ENCODE results near the gene LCK. TPM values are rescaled to one million over a fixed set of nuclear protein-coding genes. Genes with fewer than 3 reads are reported as not detected.

Gene LCK
- total RNA-seq, 4 donors from 2014 or later, result 2.2 to 4.0 (median 3.5) TPM

GRCh38 chr1:32220746-32221580 is 30.1 kb upstream of the LCK start:
- Histone ChIP-seq H3K27me3 (no peaks in the 10 kb centered on the region), H3K4me1 (peaks cover 27 to 39% of the 10 kb centered on the region in 2 donors), H3K9me3 (no peaks in the 10 kb centered on the region), H3K4me3 (replicated peaks in 1 of 3) (peak overlapping the region in 1 of 3 donors; percentile 99), H3K27ac (peak overlapping the region; percentile 57 to 89 (median 84)), H3K36me3 (peaks cover 26 to 31% of the 10 kb centered on the region in 2 donors)
- DNase-seq, result peak; percentile 90 to 97
- intact Hi-C loops (cut with DNase I), result loop anchor here (10.0 kb wide), 1 partner anchor 174 kb away; the partner anchor contains the start of gene BSDC1
- TF ChIP-seq CTCF (IDR thresholded peaks at IDR 0.05) (no peak), POLR2A (IDR thresholded peaks at IDR 0.05) (peak in 1 of 2 donors; percentile 61)
- 39 to 43% methylated on average over 4 of the region's 4 CpGs for WGBS, 2 donors

GRCh38 chr1:32221581-32221979 is 29.5 kb upstream of the LCK start:
- intact Hi-C loops (cut with DNase I), result loop anchor here (10.0 kb wide), 1 partner anchor 173 kb away; the partner anchor contains the start of gene BSDC1
- no peaks in the 10 kb centered on the region for H3K27me3 ChIP-seq

GRCh38 chr1:32221980-32222755 is 28.9 kb upstream of the LCK start, which contains the start of the genes EIF3I and TMEM234:
EIF3I (plus strand) TSS chr1:32222407; CDS start chr1:32222442, 35 bp downstream.
TMEM234 (minus strand) TSS chr1:32222353; CDS start chr1:32222322, 31 bp downstream.
- WGBS, 2 donors, result 0 to 2% methylated on average over 33 to 42 of the region's 46 CpGs
- H3K9me3 ChIP-seq, result no peaks in the 10 kb centered on the region
- no peak for TF ChIP-seq CTCF (IDR thresholded peaks at IDR 0.05)
- peak in 1 of 2 donors; percentile 75 for TF ChIP-seq POLR2A (IDR thresholded peaks at IDR 0.05)
- peaks cover 27 to 36% of the 10 kb centered on the region in 2 donors for H3K4me1 ChIP-seq
- H3K36me3 ChIP-seq, result peaks cover 25 to 26% of the 10 kb centered on the region in 2 donors
- peak within 1 kb of the TSS; percentile 77 to 89 (median 84) for H3K27ac ChIP-seq
- H3K27me3 ChIP-seq, result no peaks in the 10 kb centered on the region
- intact Hi-C loops (cut with DNase I), result loop anchor here (10.0 kb wide), 1 partner anchor 173 kb away; the partner anchor contains the start of gene BSDC1
- peak; percentile 93 for DNase-seq
- H3K4me3 ChIP-seq (replicated peaks in 1 of 3), result peak within 1 kb of the TSS; percentile 61 to 99 (median 90)

More at GRCh38 chr1:32221581-32221979, 29.5 kb upstream of the LCK start:
- Histone ChIP-seq H3K9me3 (no peaks in the 10 kb centered on the region), H3K36me3 (peaks cover 28 to 31% of the 10 kb centered on the region in 2 donors), H3K27ac (peak overlapping the region; percentile 57 to 89 (median 84)), H3K4me3 (replicated peaks in 1 of 3) (peak overlapping the region; percentile 61 to 99 (median 90)), H3K4me1 (peaks cover 27 to 36% of the 10 kb centered on the region in 2 donors)
- TF ChIP-seq CTCF (IDR thresholded peaks at IDR 0.05) (no peak), POLR2A (IDR thresholded peaks at IDR 0.05) (no peak)
- DNase-seq, result no peak
- WGBS, 2 donors, result 5 to 22% methylated on average over 5 to 13 of the region's 13 CpGs

- peaks cover 37 to 40% of the 10 kb centered on the region in 2 donors for H3K36me3 ChIP-seq
- TF ChIP-seq CTCF (IDR thresholded peaks at IDR 0.05) (no peak), POLR2A (IDR thresholded peaks at IDR 0.05) (no peak)
- H3K4me3 ChIP-seq (replicated peaks in 1 of 3), result peak overlapping the region in 1 of 3 donors; percentile 99
- no peak for DNase-seq
- intact Hi-C loops (cut with DNase I), result loop anchor here (10.0 kb wide), 1 partner anchor 171 kb away; the partner anchor contains the start of gene BSDC1
- H3K9me3 ChIP-seq, result no peaks in the 10 kb centered on the region
- H3K4me1 ChIP-seq, result peaks cover 27 to 36% of the 10 kb centered on the region in 2 donors
- H3K27ac ChIP-seq, result peak overlapping the region in 2 of 3 donors; percentile 77 to 84
- H3K27me3 ChIP-seq, result no peaks in the 10 kb centered on the region
- 75 to 76% methylated on average over 3 of the region's 3 CpGs for WGBS, 2 donors
Observed at GRCh38 chr1:32223683-32224082, 27.4 kb upstream of the LCK start.
